Panc1 (cell line): ENCODE results near the gene GTSE1. TPM values are rescaled to one million over a fixed set of nuclear protein-coding genes. Genes with fewer than 3 reads are reported as not detected.

Experiments
- ATAC-seq: fragments of 200-7000 bp; cut with Tn5 transposase; 2 replicates; pipeline ENCODE4 v1.9.1; 2020; ENCODE audit warnings: mild to moderate bottlenecking, moderate library complexity
- BruUV-seq: library from RNA; stranded (reverse); fragments of 400-500 nt; replicated peaks from 2 replicates; lab custom pipeline; 2021; lab: Mats Ljungman, UMichigan
- CTCF ChIA-PET: fragments of 300-600 bp; sonication (Branson Sonifier 250); formaldehyde crosslinking; loops from one replicate; lab custom pipeline; 2022; ENCODE audit warnings: antibody characterized with exemption; lab: Charles Lee
- POLR2A ChIA-PET: fragments of 300-600 bp; sonication (Branson Sonifier 250); formaldehyde crosslinking; loops from one replicate; lab custom pipeline; 2022; ENCODE audit warnings: antibody characterized with exemption; lab: Charles Lee
- DNase-seq: peaks from one replicate; pipeline ENCODE4 v3.0.0-alpha.2; 2010; ENCODE audit warnings: low read depth, low spot score
- H3K27ac ChIP-seq: 2 replicates; pipeline ENCODE4 v1.5.1; 2011; ENCODE audit warnings: mild to moderate bottlenecking, low read length, inconsistent platforms
- H3K27me3 ChIP-seq: fragments of 200-500 bp; sonication (Bioruptor generic); 2 replicates; pipeline ENCODE4 v1.6.0; 2014; ENCODE audit warnings: low read length, inconsistent platforms; ENCODE audit not compliant: control insufficient read depth, insufficient read depth
- H3K36me3 ChIP-seq: fragments of 200-500 bp; sonication (Bioruptor generic); 2 replicates; pipeline ENCODE4 v1.5.1; 2014; ENCODE audit warnings: inconsistent platforms, mild to moderate bottlenecking, low read length, moderate library complexity; ENCODE audit not compliant: control insufficient read depth, insufficient read depth
- H3K4me1 ChIP-seq: 2 replicates; pipeline ENCODE4 v1.5.1; 2011; ENCODE audit warnings: inconsistent platforms, mild to moderate bottlenecking, low read length, moderate library complexity; ENCODE audit not compliant: control insufficient read depth, insufficient read depth
- H3K4me3 ChIP-seq, 2 experiments: 2 replicates each; pipeline ENCODE4 v1.5.1; 2011 to 2012; ENCODE audit warnings: low read depth in 2 of 2, low read length in 2 of 2, mild to moderate bottlenecking in 2 of 2, inconsistent platforms in 1 of 2, moderate library complexity in 1 of 2
- H3K9me3 ChIP-seq: fragments of 200-500 bp; sonication (Bioruptor generic); 2 replicates; pipeline ENCODE4 v1.5.1; 2014; ENCODE audit warnings: low read depth, mild to moderate bottlenecking, inconsistent platforms, low read length, moderate library complexity; ENCODE audit not compliant: control insufficient read depth, insufficient read depth
- CTCF ChIP-seq: fragments of 450-650 bp; IDR thresholded peaks from 2 replicates; pipeline ENCODE4 v1.5.1; 2017; ENCODE audit warnings: mild to moderate bottlenecking
- POLR2AphosphoS5 ChIP-seq: IDR thresholded peaks from 2 replicates; pipeline ENCODE4 v1.6.1; 2012; ENCODE audit warnings: mild to moderate bottlenecking, low read depth, low read length, moderate library complexity
- REST ChIP-seq, 2 experiments: IDR thresholded peaks; 2 replicates each; pipeline ENCODE4 v1.6.1; 2011 to 2012; ENCODE audit warnings: low read depth in 2 of 2, control low read depth in 1 of 2, low read length in 1 of 2, mild to moderate bottlenecking in 1 of 2, moderate library complexity in 1 of 2; ENCODE audit not compliant: insufficient read depth in 1 of 2
- SIN3A ChIP-seq: IDR thresholded peaks from 2 replicates; pipeline ENCODE4 v1.6.1; 2012; ENCODE audit warnings: low read depth, mild to moderate bottlenecking, low read length, moderate library complexity, borderline replicate concordance; ENCODE audit not compliant: insufficient read depth
- TCF7L2 ChIP-seq: IDR thresholded peaks from 2 replicates; pipeline ENCODE4 v1.6.1; 2011; ENCODE audit warnings: mild to moderate bottlenecking, low read depth, low read length, inconsistent platforms
- in situ Hi-C: cut with HindIII; loops from 2 replicates; pipeline ENCODE4 v1.10.0; 2016; ENCODE audit warnings: low sequenced_read_pairs, low pct_unique_long_range_greater_than_20kb
- intact Hi-C: fragments of 100-400 bp; cut with micrococcal nuclease; formaldehyde crosslinking; loops from one replicate; pipeline ENCODE4 v1.10.0; 2022; ENCODE audit not compliant: unreplicated experiment
- total RNA-seq: library from RNA; stranded (reverse); gene quantifications from one replicate; pipeline ENCODE4 v1.2.1, GENCODE V29; 2021; ENCODE audit not compliant: unreplicated experiment

Gene GTSE1
- total RNA-seq, 1 experiment from 2014 or later, result 36.2 TPM

- TF ChIP-seq CTCF (no peak), SIN3A (no peak), TCF7L2 (no peak), POLR2AphosphoS5 (no peak), REST (IDR thresholded peaks at IDR 0.05; ENCODE audit: insufficient read depth in 1 of 2, low read depth in 2 of 2, low read length in 1 of 2) (no peak)
- H3K4me1 ChIP-seq, result no peaks in the 10 kb centered on the region
- in situ Hi-C loops, result no loop called here
- intact Hi-C loops, result no loop called here
- no peak for DNase-seq
- ATAC-seq, result no peak
- ChIA-PET CTCF (no interaction called here), POLR2A (no interaction called here)
- H3K36me3 ChIP-seq, result no peaks in the 10 kb centered on the region; the same call in none of the 2 replicates
- no peak overlapping the region for H3K4me3 ChIP-seq
- H3K9me3 ChIP-seq, result no peaks in the 10 kb centered on the region
- H3K27me3 ChIP-seq, result no peaks in the 10 kb centered on the region
- H3K27ac ChIP-seq, result no peak overlapping the region
- BruUV-seq, result no TSS peak
Observed at GRCh38 chr22:46353483-46354105, 56.9 kb downstream of the GTSE1 start.

GRCh38 chr22:46354176-46354992 lies 57.7 kb downstream of the GTSE1 start:
- H3K27me3 ChIP-seq, result no peaks in the 10 kb centered on the region
- no peak overlapping the region for H3K4me3 ChIP-seq
- H3K36me3 ChIP-seq, result no peaks in the 10 kb centered on the region; the same call in none of the 2 replicates
- H3K4me1 ChIP-seq, result no peaks in the 10 kb centered on the region
- no peak overlapping the region for H3K27ac ChIP-seq
- no peak for ATAC-seq
- in situ Hi-C loops (no loop called here), intact Hi-C loops (no loop called here)
- ChIA-PET CTCF (no interaction called here), POLR2A (no interaction called here)
- H3K9me3 ChIP-seq, result no peaks in the 10 kb centered on the region
- no peak for DNase-seq
- no peak for TF ChIP-seq TCF7L2
- TF ChIP-seq REST (IDR thresholded peaks at IDR 0.05; ENCODE audit: insufficient read depth in 1 of 2, low read depth in 2 of 2, low read length in 1 of 2), result no peak
- BruUV-seq, result no TSS peak
